ENCODE measurements around the gene LRRC74B. TPM values are rescaled to one million over a fixed set of nuclear protein-coding genes. Genes with fewer than 3 reads are reported as not detected.

The LRRC74B gene
- total RNA-seq, 1 experiment from 2014 or later: not detected

GRCh38 chr22:21104126-21104691 is 58.5 kb downstream of the LRRC74B start:
- H3K4me3 ChIP-seq (ENCODE audit: low read length): peak overlapping the region; percentile 24; the same call in 1 of the 2 replicates
- no peaks in the 10 kb centered on the region for H3K79me2 ChIP-seq (ENCODE audit: low read length)
- no peak overlapping the region for H2AFZ ChIP-seq (ENCODE audit: low read length)
- POLR2A ChIA-PET (ENCODE audit: unreplicated experiment): no interaction called here
- no peaks in the 10 kb centered on the region for H3K27me3 ChIP-seq (ENCODE audit: low read length)
- intact Hi-C loops (cut with micrococcal nuclease): no loop called here
- H3K4me1 ChIP-seq (ENCODE audit: insufficient read depth, low read length): peaks cover 30% of the 10 kb centered on the region
- H4K20me1 ChIP-seq (ENCODE audit: low read length): no peaks in the 10 kb centered on the region
- H3K9me3 ChIP-seq (ENCODE audit: low read length): no peaks in the 10 kb centered on the region
- TF ChIP-seq EZH2phosphoT487 (IDR thresholded peaks at IDR 0.05; ENCODE audit: borderline replicate concordance, low read length) (no peak), CTCF (conservative IDR thresholded peaks at IDR 0.05; ENCODE audit: low read depth, low read length) (peak; percentile 36; the same call in 1 of the 2 replicates)
- no TSS peak for BruUV-seq (replicated peaks)
- H3K9me2 ChIP-seq (replicated peaks; ENCODE audit: low read length): no peaks in the 10 kb centered on the region
- no peaks in the 10 kb centered on the region for H3F3A ChIP-seq (ENCODE audit: low read length, unreplicated experiment)
- H3K4me2 ChIP-seq (ENCODE audit: low read length): 0 out of 2 replicates have a peak overlapping the region, but pooled peaks have one; percentile 41
- no peaks in the 10 kb centered on the region for H3K36me3 ChIP-seq (ENCODE audit: low read depth, low read length)
- CTCF ChIA-PET: no interaction called here
- H3K27ac ChIP-seq (ENCODE audit: low read length): no peak overlapping the region
- ATAC-seq (no peak), DNase-seq (no peak)
- H3K9ac ChIP-seq (ENCODE audit: low read length): no peak overlapping the region

GRCh38 chr22:21105294-21105693 is 59.5 kb downstream of the LRRC74B start:
- Histone ChIP-seq H3K9me2 (replicated peaks; ENCODE audit: low read length) (no peaks in the 10 kb centered on the region), H3K79me2 (ENCODE audit: low read length) (no peaks in the 10 kb centered on the region), H3K4me1 (ENCODE audit: insufficient read depth, low read length) (peaks cover 30% of the 10 kb centered on the region), H2AFZ (ENCODE audit: low read length) (no peak overlapping the region), H4K20me1 (ENCODE audit: low read length) (no peaks in the 10 kb centered on the region), H3F3A (ENCODE audit: low read length, unreplicated experiment) (no peaks in the 10 kb centered on the region), H3K9ac (ENCODE audit: low read length) (no peak overlapping the region), H3K27ac (ENCODE audit: low read length) (no peak overlapping the region), H3K36me3 (ENCODE audit: low read depth, low read length) (no peaks in the 10 kb centered on the region), H3K4me2 (ENCODE audit: low read length) (no peak overlapping the region), H3K4me3 (ENCODE audit: low read length) (no peak overlapping the region), H3K27me3 (ENCODE audit: low read length) (no peaks in the 10 kb centered on the region), H3K9me3 (ENCODE audit: low read length) (no peaks in the 10 kb centered on the region)
- POLR2A ChIA-PET (ENCODE audit: unreplicated experiment): no interaction called here
- CTCF ChIA-PET: no interaction called here
- DNase-seq (no peak), ATAC-seq (no peak)
- BruUV-seq (replicated peaks): no TSS peak
- TF ChIP-seq EZH2 (IDR thresholded peaks at IDR 0.05; ENCODE audit: low read length, unreplicated experiment) (no peak), EZH2phosphoT487 (IDR thresholded peaks at IDR 0.05; ENCODE audit: borderline replicate concordance, low read length) (no peak), CTCF (conservative IDR thresholded peaks at IDR 0.05; ENCODE audit: low read depth, low read length) (no peak)
- intact Hi-C loops (cut with micrococcal nuclease): no loop called here

GRCh38 chr22:21106000-21106399 is 60.3 kb downstream of the LRRC74B start:
- ATAC-seq: no peak
- H3K4me3 ChIP-seq (ENCODE audit: low read length): no peak overlapping the region
- BruUV-seq (replicated peaks): no TSS peak
- intact Hi-C loops (cut with micrococcal nuclease): no loop called here
- H3K9me3 ChIP-seq (ENCODE audit: low read length): no peaks in the 10 kb centered on the region
- ChIA-PET POLR2A (ENCODE audit: unreplicated experiment) (no interaction called here), CTCF (no interaction called here)
- H3K4me1 ChIP-seq (ENCODE audit: insufficient read depth, low read length): peaks cover 25% of the 10 kb centered on the region
- no peaks in the 10 kb centered on the region for H3K79me2 ChIP-seq (ENCODE audit: low read length)
- no peak overlapping the region for H3K9ac ChIP-seq (ENCODE audit: low read length)
- H3K36me3 ChIP-seq (ENCODE audit: low read depth, low read length): no peaks in the 10 kb centered on the region
- TF ChIP-seq EZH2phosphoT487 (IDR thresholded peaks at IDR 0.05; ENCODE audit: borderline replicate concordance, low read length) (no peak), CTCF (conservative IDR thresholded peaks at IDR 0.05; ENCODE audit: low read depth, low read length) (no peak), EZH2 (IDR thresholded peaks at IDR 0.05; ENCODE audit: low read length, unreplicated experiment) (no peak)
- DNase-seq: peak; percentile 20
- no peaks in the 10 kb centered on the region for H3K27me3 ChIP-seq (ENCODE audit: low read length)
- no peak overlapping the region for H3K4me2 ChIP-seq (ENCODE audit: low read length)
- no peak overlapping the region for H2AFZ ChIP-seq (ENCODE audit: low read length)
- H3F3A ChIP-seq (ENCODE audit: low read length, unreplicated experiment): no peaks in the 10 kb centered on the region
- no peaks in the 10 kb centered on the region for H3K9me2 ChIP-seq (replicated peaks; ENCODE audit: low read length)
- no peaks in the 10 kb centered on the region for H4K20me1 ChIP-seq (ENCODE audit: low read length)
- no peak overlapping the region for H3K27ac ChIP-seq (ENCODE audit: low read length)

Data from PC-3 (cell line).